ENCODE data around the gene RAB4A.

RAB4A gene

GRCh38 chr1:229263254-229263653, 7.7 kb upstream of the RAB4A start:
- Histone ChIP-seq H3K4me1 (ENCODE audit: control insufficient read depth, insufficient read depth, low read length) (no peaks in the 10 kb centered on the region), H3K4me3 (ENCODE audit: low read length) (no peak overlapping the region), H3K36me3 (ENCODE audit: insufficient read depth, low read length) (no peaks in the 10 kb centered on the region), H3K4me2 (ENCODE audit: low read length) (no peak overlapping the region), H3K27me3 (ENCODE audit: control insufficient read depth, insufficient read depth, low read length) (no peaks in the 10 kb centered on the region), H3K9me3 (replicated peaks; ENCODE audit: low read length) (no peaks in the 10 kb centered on the region), H3K9ac (ENCODE audit: low read depth, low read length) (no peak overlapping the region)

GRCh38 chr1:229264068-229264467, 6.8 kb upstream of the RAB4A start:
- no peaks in the 10 kb centered on the region for H3K4me1 ChIP-seq (ENCODE audit: control insufficient read depth, insufficient read depth, low read length)

GRCh38 chr1:229264487-229264886, 6.4 kb upstream of the RAB4A start:
- Histone ChIP-seq H3K36me3 (ENCODE audit: insufficient read depth, low read length) (no peaks in the 10 kb centered on the region), H3K4me3 (ENCODE audit: low read length) (no peak overlapping the region), H3K9ac (ENCODE audit: low read depth, low read length) (no peak overlapping the region), H3K4me2 (ENCODE audit: low read length) (no peak overlapping the region), H3K9me3 (replicated peaks; ENCODE audit: low read length) (no peaks in the 10 kb centered on the region), H3K4me1 (ENCODE audit: control insufficient read depth, insufficient read depth, low read length) (no peaks in the 10 kb centered on the region), H3K27me3 (ENCODE audit: control insufficient read depth, insufficient read depth, low read length) (no peaks in the 10 kb centered on the region)

More at GRCh38 chr1:229264068-229264467, 6.8 kb upstream of the RAB4A start:
- Histone ChIP-seq H3K27me3 (ENCODE audit: control insufficient read depth, insufficient read depth, low read length) (no peaks in the 10 kb centered on the region), H3K4me2 (ENCODE audit: low read length) (no peak overlapping the region), H3K36me3 (ENCODE audit: insufficient read depth, low read length) (no peaks in the 10 kb centered on the region), H3K9ac (ENCODE audit: low read depth, low read length) (no peak overlapping the region), H3K9me3 (replicated peaks; ENCODE audit: low read length) (no peaks in the 10 kb centered on the region), H3K4me3 (ENCODE audit: low read length) (no peak overlapping the region)

- no peaks in the 10 kb centered on the region for H3K9me3 ChIP-seq (replicated peaks; ENCODE audit: low read length)
- H3K36me3 ChIP-seq (ENCODE audit: insufficient read depth, low read length): no peaks in the 10 kb centered on the region
- H3K27me3 ChIP-seq (ENCODE audit: control insufficient read depth, insufficient read depth, low read length): no peaks in the 10 kb centered on the region
- H3K4me2 ChIP-seq (ENCODE audit: low read length): no peak overlapping the region
- peaks cover 6% of the 10 kb centered on the region for H3K4me1 ChIP-seq (ENCODE audit: control insufficient read depth, insufficient read depth, low read length)
- no peak overlapping the region for H3K4me3 ChIP-seq (ENCODE audit: low read length)
- H3K9ac ChIP-seq (ENCODE audit: low read depth, low read length): no peak overlapping the region
These were observed 4.6 kb upstream of the RAB4A start for GRCh38 chr1:229266274-229266673.

GRCh38 chr1:229266832-229267500, 3.9 kb upstream of the RAB4A start:
- H3K4me2 ChIP-seq (ENCODE audit: low read length): no peak overlapping the region
- H3K27me3 ChIP-seq (ENCODE audit: control insufficient read depth, insufficient read depth, low read length): no peaks in the 10 kb centered on the region
- no peak overlapping the region for H3K9ac ChIP-seq (ENCODE audit: low read depth, low read length)
- peaks cover 6% of the 10 kb centered on the region for H3K4me1 ChIP-seq (ENCODE audit: control insufficient read depth, insufficient read depth, low read length)
- H3K9me3 ChIP-seq (replicated peaks; ENCODE audit: low read length): no peaks in the 10 kb centered on the region
- H3K36me3 ChIP-seq (ENCODE audit: insufficient read depth, low read length): no peaks in the 10 kb centered on the region
- no peak overlapping the region for H3K4me3 ChIP-seq (ENCODE audit: low read length)

GRCh38 chr1:229268505-229268904, 2.4 kb upstream of the RAB4A start:
- H3K9me3 ChIP-seq (replicated peaks; ENCODE audit: low read length): no peaks in the 10 kb centered on the region
- H3K4me2 ChIP-seq (ENCODE audit: low read length): no peak overlapping the region
- no peaks in the 10 kb centered on the region for H3K27me3 ChIP-seq (ENCODE audit: control insufficient read depth, insufficient read depth, low read length)

GRCh38 chr1:229271448-229272159, 693 bp downstream of the RAB4A start:
- no peaks in the 10 kb centered on the region for H3K9me3 ChIP-seq (replicated peaks; ENCODE audit: low read length)
- H3K4me3 ChIP-seq (ENCODE audit: low read length): peak overlapping the region; percentile 75

More at GRCh38 chr1:229268505-229268904, 2.4 kb upstream of the RAB4A start:
- Histone ChIP-seq H3K4me1 (ENCODE audit: control insufficient read depth, insufficient read depth, low read length) (peaks cover 20% of the 10 kb centered on the region), H3K9ac (ENCODE audit: low read depth, low read length) (no peak overlapping the region), H3K36me3 (ENCODE audit: insufficient read depth, low read length) (no peaks in the 10 kb centered on the region), H3K4me3 (ENCODE audit: low read length) (no peak overlapping the region)

GRCh38 chr1:229272164-229273158, 1.6 kb downstream of the RAB4A start:
- Histone ChIP-seq H3K4me3 (ENCODE audit: low read length) (peak overlapping the region; percentile 75), H3K4me2 (ENCODE audit: low read length) (peak overlapping the region; percentile 83), H3K36me3 (ENCODE audit: insufficient read depth, low read length) (peaks cover 2% of the 10 kb centered on the region), H3K9me3 (replicated peaks; ENCODE audit: low read length) (no peaks in the 10 kb centered on the region), H3K27me3 (ENCODE audit: control insufficient read depth, insufficient read depth, low read length) (no peaks in the 10 kb centered on the region), H3K9ac (ENCODE audit: low read depth, low read length) (peak overlapping the region; percentile 88), H3K4me1 (ENCODE audit: control insufficient read depth, insufficient read depth, low read length) (peaks cover 23% of the 10 kb centered on the region)

More at GRCh38 chr1:229271448-229272159, 693 bp downstream of the RAB4A start:
- Histone ChIP-seq H3K36me3 (ENCODE audit: insufficient read depth, low read length) (no peaks in the 10 kb centered on the region), H3K9ac (ENCODE audit: low read depth, low read length) (peak overlapping the region; percentile 88), H3K27me3 (ENCODE audit: control insufficient read depth, insufficient read depth, low read length) (no peaks in the 10 kb centered on the region), H3K4me2 (ENCODE audit: low read length) (peak overlapping the region; percentile 83), H3K4me1 (ENCODE audit: control insufficient read depth, insufficient read depth, low read length) (peaks cover 23% of the 10 kb centered on the region)

- Histone ChIP-seq H3K4me2 (ENCODE audit: low read length) (peak overlapping the region; percentile 12), H3K9ac (ENCODE audit: low read depth, low read length) (no peak overlapping the region), H3K27me3 (ENCODE audit: control insufficient read depth, insufficient read depth, low read length) (no peaks in the 10 kb centered on the region), H3K4me3 (ENCODE audit: low read length) (no peak overlapping the region), H3K36me3 (ENCODE audit: insufficient read depth, low read length) (peaks cover 4% of the 10 kb centered on the region), H3K9me3 (replicated peaks; ENCODE audit: low read length) (no peaks in the 10 kb centered on the region), H3K4me1 (ENCODE audit: control insufficient read depth, insufficient read depth, low read length) (peaks cover 23% of the 10 kb centered on the region)
These were observed 2.8 kb downstream of the RAB4A start for GRCh38 chr1:229273507-229274232.

- Histone ChIP-seq H3K4me3 (ENCODE audit: low read length) (no peak overlapping the region), H3K4me1 (ENCODE audit: control insufficient read depth, insufficient read depth, low read length) (peaks cover 26% of the 10 kb centered on the region), H3K9me3 (replicated peaks; ENCODE audit: low read length) (no peaks in the 10 kb centered on the region)
These were observed 4.1 kb downstream of the RAB4A start for GRCh38 chr1:229275005-229275404.

More at GRCh38 chr1:229275005-229275404, 4.1 kb downstream of the RAB4A start:
- Histone ChIP-seq H3K4me2 (ENCODE audit: low read length) (no peak overlapping the region), H3K36me3 (ENCODE audit: insufficient read depth, low read length) (peaks cover 4% of the 10 kb centered on the region), H3K27me3 (ENCODE audit: control insufficient read depth, insufficient read depth, low read length) (no peaks in the 10 kb centered on the region), H3K9ac (ENCODE audit: low read depth, low read length) (no peak overlapping the region)

All from skeletal muscle satellite cell (primary cell).